Right lobe of liver (tissue), 6 donors: ENCODE results near the gene ZFP36L1. TPM values are rescaled to one million over a fixed set of nuclear protein-coding genes. Genes with fewer than 3 reads are reported as not detected.

Source experiments
- ATAC-seq, 4 donors: fragments of 200-7000 bp; cut with Tn5 transposase; one replicate each; pipeline ENCODE4 v1.9.1; 2020; ENCODE audit warnings: mild to moderate bottlenecking in 4 of 4, moderate library complexity in 4 of 4
- DNase-seq, 3 donors: peaks; one replicate each; pipeline ENCODE4 v3.0.0-alpha.2; 2020
- H3K27ac ChIP-seq, 3 donors: fragments of 200-600 bp; one replicate each; pipeline ENCODE4 v1.8.0; 2022
- H3K27me3 ChIP-seq, 2 donors: fragments of 200-600 bp; one replicate each; pipeline ENCODE4 v1.8.0; 2022
- H3K36me3 ChIP-seq, 4 donors: fragments of 200-600 bp; sonication (generic) in 1 of 4; one replicate each; pipeline versions ENCODE4 v1.5.1 to v1.8.0; 2017 to 2022; ENCODE audit warnings: control low read depth in 1 of 4
- H3K4me1 ChIP-seq, 4 donors: fragments of 200-600 bp; sonication (generic) in 1 of 4; one replicate each; pipeline versions ENCODE4 v1.5.1 to v1.8.0; 2017 to 2022; ENCODE audit warnings: control low read depth in 1 of 4
- H3K4me3 ChIP-seq, 3 donors: fragments of 200-600 bp; one replicate each; pipeline ENCODE4 v1.8.0; 2022
- H3K9me3 ChIP-seq, 4 donors: fragments of 200-600 bp; sonication (generic) in 1 of 4; one replicate each; pipeline versions ENCODE4 v1.5.1 to v1.8.0; 2017 to 2022; ENCODE audit warnings: control low read depth in 1 of 4
- CTCF ChIP-seq, 4 donors: fragments of 200-600 bp in 3 of 4; fragments of 450-650 bp in 1 of 4; IDR thresholded peaks; one replicate each; pipeline versions ENCODE4 v1.5.1 to v1.8.0; 2016 to 2022; ENCODE audit warnings: antibody characterized with exemption in 4 of 4, mild to moderate bottlenecking in 2 of 4
- POLR2A ChIP-seq: fragments of 450-650 bp; IDR thresholded peaks from one replicate; pipeline ENCODE4 v1.6.1; 2017; ENCODE audit warnings: antibody characterized with exemption, mild to moderate bottlenecking
- whole genome bisulfite sequencing: methylation state at CpG from one replicate; pipeline ENCODE4 v1.1.6; 2018; ENCODE audit warnings: low coverage, low lambda C conversion rate; ENCODE audit not compliant: insufficient coverage; ENCODE audit errors: missing lambda C conversion rate; 5-methylcytosine and 5-hydroxymethylcytosine counted together
- intact Hi-C, 2 donors: fragments of 100-400 bp; cut with DNase I; formaldehyde crosslinking; loops; one replicate each; pipeline versions ENCODE4 v1.11.2 to v1.14.1; 2022
- total RNA-seq, 6 experiments: library from RNA; depleted of rRNA in 2 of 6; stranded (reverse); fragments of >200 nt in 2 of 6; fragmentation: NEBNext Ultra II Directional in 3 of 6; extraction: Animal tissue kit (Norgen Biotek cat#: 25700) in 3 of 6; gene quantifications; one replicate each; pipeline versions ENCODE4 v1.1.0 to v1.2.4, GENCODE V29; 2016 to 2023
- donor health status: DM: no; HTN: yes; CAD: no.
- donor health status: DM: no; HTN: no; CAD: no.
- donor health status: DM: no; HTN: no; CAD: no.
- donor health status: DM: no; HTN: yes; CAD: no.
- donor health status: DM: no; HTN: yes; CAD: no.

The ZFP36L1 gene
- total RNA-seq, 6 experiments from 2014 or later = 109 to 298 (median 218) TPM

- Histone ChIP-seq H3K9me3 (no peaks in the 10 kb centered on the region), H3K27ac (peak overlapping the region; percentile 86 to 97 (median 96)), H3K4me3 (no peak overlapping the region), H3K27me3 (no peaks in the 10 kb centered on the region), H3K4me1 (peaks cover 0 to 64% (median 13%) of the 10 kb centered on the region in 4 donors), H3K36me3 (peaks cover 0 to 3% (median 0%) of the 10 kb centered on the region in 4 donors)
- ATAC-seq = no peak
- peak in 1 of 3 donors; percentile 47 for DNase-seq
- no peak for TF ChIP-seq CTCF (IDR thresholded peaks at IDR 0.05)
- TF ChIP-seq POLR2A = no peak
- intact Hi-C loops = no loop called here
- WGBS = 40% methylated on average over 3 of the region's 10 CpGs
These were observed 10.5 kb downstream of the ZFP36L1 start for GRCh38 chr14:68782091-68782981.

GRCh38 chr14:68781161-68782021 lies 11.5 kb downstream of the ZFP36L1 start:
- Histone ChIP-seq H3K27me3 (no peaks in the 10 kb centered on the region), H3K4me3 (no peak overlapping the region), H3K4me1 (peaks cover 0 to 59% (median 13%) of the 10 kb centered on the region in 4 donors), H3K9me3 (no peaks in the 10 kb centered on the region), H3K36me3 (no peaks in the 10 kb centered on the region), H3K27ac (peak overlapping the region; percentile 37 to 97 (median 66))
- ATAC-seq (no peak), DNase-seq (peak in 1 of 3 donors; percentile 47)
- TF ChIP-seq POLR2A (no peak), CTCF (IDR thresholded peaks at IDR 0.05) (no peak)
- intact Hi-C loops = no loop called here
- 61% methylated on average over 6 of the region's 14 CpGs for WGBS

GRCh38 chr14:68780358-68781160 lies 12.3 kb downstream of the ZFP36L1 start:
- WGBS = 45% methylated on average over 2 of the region's 7 CpGs
- ATAC-seq (peak in 3 of 4 donors; percentile 11 to 32 (median 23)), DNase-seq (peak in 2 of 3 donors; percentile 55 to 58)
- no peak overlapping the region for H3K4me3 ChIP-seq
- intact Hi-C loops = no loop called here
- H3K4me1 ChIP-seq = peaks cover 0 to 56% (median 13%) of the 10 kb centered on the region in 4 donors
- H3K9me3 ChIP-seq = no peaks in the 10 kb centered on the region
- H3K27ac ChIP-seq = peak overlapping the region; percentile 37 to 66 (median 56)
- no peaks in the 10 kb centered on the region for H3K36me3 ChIP-seq
- TF ChIP-seq POLR2A = no peak
- TF ChIP-seq CTCF (IDR thresholded peaks at IDR 0.05) = no peak
- H3K27me3 ChIP-seq = no peaks in the 10 kb centered on the region

GRCh38 chr14:68779761-68780323 lies 13.0 kb downstream of the ZFP36L1 start:
- Histone ChIP-seq H3K27ac (peak overlapping the region in 2 of 3 donors; percentile 56 to 66), H3K4me1 (peaks cover 0 to 49% (median 10%) of the 10 kb centered on the region in 4 donors), H3K4me3 (no peak overlapping the region), H3K36me3 (no peaks in the 10 kb centered on the region), H3K9me3 (no peaks in the 10 kb centered on the region), H3K27me3 (no peaks in the 10 kb centered on the region)
- WGBS = 60% methylated on average over 8 of the region's 9 CpGs
- TF ChIP-seq CTCF (IDR thresholded peaks at IDR 0.05) = no peak
- TF ChIP-seq POLR2A = no peak
- DNase-seq (peak in 1 of 3 donors; percentile 38), ATAC-seq (no peak)
- intact Hi-C loops = loop anchor here in 1 of 2 donors (10.0 kb wide), 1 partner anchor 55 kb away; no protein-coding TSS in a partner anchor
